Hepatocyte (in vitro differentiated cells): ENCODE results near the gene MINDY4B.

Source experiments
- CTCF ChIP-seq: fragments of 200-600 bp; sonication (generic); IDR thresholded peaks from 2 replicates; pipeline ENCODE4 v1.5.1; 2016; ENCODE audit warnings: antibody characterized with exemption, mild to moderate bottlenecking; ENCODE audit not compliant: poor library complexity
- EZH2phosphoT487 ChIP-seq: fragments of 200-600 bp; sonication (generic); IDR thresholded peaks from one replicate; pipeline ENCODE4 v1.6.1; 2018; ENCODE audit warnings: antibody characterized with exemption, mild to moderate bottlenecking, low read depth, moderate library complexity; ENCODE audit not compliant: unreplicated experiment, severe bottlenecking

DNA sequence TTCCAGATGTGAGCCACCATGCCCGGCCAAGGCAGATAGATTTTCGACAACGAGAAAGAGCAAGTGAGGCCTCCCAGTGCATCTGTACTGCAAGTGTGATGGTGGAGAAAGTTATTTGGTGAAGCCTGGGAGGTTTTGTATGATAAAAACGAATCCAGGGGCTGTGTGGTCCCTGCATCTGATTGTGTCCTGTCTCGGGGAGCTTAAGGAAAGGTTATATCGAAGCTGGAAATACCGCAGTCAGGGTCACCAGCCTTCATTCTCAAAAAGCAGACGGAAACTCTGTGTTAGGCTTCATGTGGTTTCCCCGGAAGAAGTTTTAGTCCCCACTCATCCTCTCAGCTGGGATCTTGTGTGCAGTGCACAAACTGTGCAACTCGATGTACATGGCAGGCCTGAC lies 3.4 kb downstream of the MINDY4B start:
- TF ChIP-seq CTCF = no peak
- no peak for TF ChIP-seq EZH2phosphoT487
